ENCODE measurements around the gene GTSE1.

- TF ChIP-seq CTCF (conservative IDR thresholded peaks at IDR 0.05 in 1 of 2, IDR thresholded peaks at IDR 0.05 in 1 of 2; ENCODE audit: low read depth in 1 of 2, low read length in 2 of 2): no peak
- no peak for TF ChIP-seq EZH2 (IDR thresholded peaks at IDR 0.05; ENCODE audit: low read length, missing control alignments)
Measured at GRCh38 chr22:46309526-46310085, 12.9 kb downstream of the GTSE1 start.

Measured in fibroblast of lung (primary cell).